ENCODE data around the gene GPR183.

The GPR183 gene

GRCh38 chr13:99294198-99294597 is 13.0 kb downstream of the GPR183 start:
- no peak overlapping the region for H3K9ac ChIP-seq (ENCODE audit: low read length)
- H3K27ac ChIP-seq (ENCODE audit: low read depth, low read length): no peak overlapping the region
- no peaks in the 10 kb centered on the region for H3K36me3 ChIP-seq (ENCODE audit: control insufficient read depth, insufficient read depth, low read length)
- H3K4me3 ChIP-seq (ENCODE audit: low read depth, low read length): no peak overlapping the region
- no peaks in the 10 kb centered on the region for H3K9me3 ChIP-seq (ENCODE audit: control insufficient read depth, insufficient read depth, low read depth, low read length)
- no peaks in the 10 kb centered on the region for H3K27me3 ChIP-seq (ENCODE audit: control insufficient read depth, insufficient read depth, low read length)
- H3K4me1 ChIP-seq (ENCODE audit: control insufficient read depth, insufficient read depth, low read length): no peaks in the 10 kb centered on the region

DNA sequence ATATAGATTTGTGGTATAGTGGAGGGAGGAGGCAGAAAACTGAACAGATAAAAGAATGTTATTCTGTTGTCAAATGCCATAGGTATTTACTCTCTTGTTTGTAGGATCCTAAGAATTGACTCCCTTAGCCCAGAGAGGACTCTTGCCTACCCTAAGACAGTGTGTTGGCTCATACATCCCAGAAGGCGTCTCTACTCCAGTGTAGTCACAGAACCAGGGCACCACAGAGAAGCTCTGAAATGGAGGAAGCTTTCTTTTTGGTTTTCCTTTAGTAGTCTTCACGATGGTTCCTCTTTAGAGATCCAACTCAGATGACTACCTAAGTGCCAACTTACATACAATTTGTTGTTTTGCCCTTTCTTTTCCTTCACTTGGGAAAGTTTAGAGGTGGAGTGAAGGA is 14.0 kb downstream of the GPR183 start:
- H3K4me1 ChIP-seq (ENCODE audit: control insufficient read depth, insufficient read depth, low read length): no peaks in the 10 kb centered on the region
- H3K4me3 ChIP-seq (ENCODE audit: low read depth, low read length): no peak overlapping the region
- no peaks in the 10 kb centered on the region for H3K9me3 ChIP-seq (ENCODE audit: control insufficient read depth, insufficient read depth, low read depth, low read length)
- no peaks in the 10 kb centered on the region for H3K27me3 ChIP-seq (ENCODE audit: control insufficient read depth, insufficient read depth, low read length)
- H3K27ac ChIP-seq (ENCODE audit: low read depth, low read length): no peak overlapping the region
- H3K36me3 ChIP-seq (ENCODE audit: control insufficient read depth, insufficient read depth, low read length): no peaks in the 10 kb centered on the region
- H3K9ac ChIP-seq (ENCODE audit: low read length): no peak overlapping the region

DNA sequence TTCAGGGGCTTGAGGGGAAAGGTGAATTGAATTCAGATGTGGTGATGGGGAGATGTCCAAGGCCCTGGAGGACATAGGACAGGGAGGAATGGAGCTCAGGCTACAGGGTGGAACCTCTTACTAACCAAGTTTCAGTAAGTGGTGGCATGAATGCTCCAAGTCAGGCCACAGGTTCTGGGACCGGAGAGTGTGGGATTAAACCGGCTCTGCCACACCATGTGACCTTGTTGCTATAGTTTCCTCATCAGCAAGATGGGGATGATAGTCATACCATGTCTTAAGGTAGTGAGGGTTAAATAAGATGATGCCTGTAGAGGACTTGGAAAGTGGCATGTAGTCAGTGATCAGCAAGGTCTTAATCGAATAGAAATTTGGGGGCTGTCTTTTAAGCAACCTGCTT is 16.3 kb downstream of the GPR183 start:
- no peak overlapping the region for H3K4me3 ChIP-seq (ENCODE audit: low read depth, low read length)
- peaks cover 3% of the 10 kb centered on the region; the same call in 1 of the 2 replicates for H3K36me3 ChIP-seq (ENCODE audit: control insufficient read depth, insufficient read depth, low read length)
- no peak overlapping the region for H3K27ac ChIP-seq (ENCODE audit: low read depth, low read length)
- no peaks in the 10 kb centered on the region for H3K4me1 ChIP-seq (ENCODE audit: control insufficient read depth, insufficient read depth, low read length)
- H3K27me3 ChIP-seq (ENCODE audit: control insufficient read depth, insufficient read depth, low read length): no peaks in the 10 kb centered on the region
- no peak overlapping the region for H3K9ac ChIP-seq (ENCODE audit: low read length)
- H3K9me3 ChIP-seq (ENCODE audit: control insufficient read depth, insufficient read depth, low read depth, low read length): no peaks in the 10 kb centered on the region

GRCh38 chr13:99289674-99290337 is 17.4 kb downstream of the GPR183 start:
- H3K27ac ChIP-seq (ENCODE audit: low read depth, low read length): no peak overlapping the region
- H3K4me3 ChIP-seq (ENCODE audit: low read depth, low read length): no peak overlapping the region
- peaks cover 3% of the 10 kb centered on the region; the same call in 1 of the 2 replicates for H3K36me3 ChIP-seq (ENCODE audit: control insufficient read depth, insufficient read depth, low read length)
- no peaks in the 10 kb centered on the region for H3K4me1 ChIP-seq (ENCODE audit: control insufficient read depth, insufficient read depth, low read length)
- H3K9me3 ChIP-seq (ENCODE audit: control insufficient read depth, insufficient read depth, low read depth, low read length): no peaks in the 10 kb centered on the region
- H3K9ac ChIP-seq (ENCODE audit: low read length): no peak overlapping the region
- H3K27me3 ChIP-seq (ENCODE audit: control insufficient read depth, insufficient read depth, low read length): no peaks in the 10 kb centered on the region

GRCh38 chr13:99289271-99289670 is 17.9 kb downstream of the GPR183 start:
- H3K9ac ChIP-seq (ENCODE audit: low read length): no peak overlapping the region
- peaks cover 3% of the 10 kb centered on the region; the same call in 1 of the 2 replicates for H3K36me3 ChIP-seq (ENCODE audit: control insufficient read depth, insufficient read depth, low read length)
- H3K4me1 ChIP-seq (ENCODE audit: control insufficient read depth, insufficient read depth, low read length): no peaks in the 10 kb centered on the region
- no peaks in the 10 kb centered on the region for H3K9me3 ChIP-seq (ENCODE audit: control insufficient read depth, insufficient read depth, low read depth, low read length)
- no peak overlapping the region for H3K4me3 ChIP-seq (ENCODE audit: low read depth, low read length)
- H3K27ac ChIP-seq (ENCODE audit: low read depth, low read length): no peak overlapping the region
- H3K27me3 ChIP-seq (ENCODE audit: control insufficient read depth, insufficient read depth, low read length): no peaks in the 10 kb centered on the region

DNA sequence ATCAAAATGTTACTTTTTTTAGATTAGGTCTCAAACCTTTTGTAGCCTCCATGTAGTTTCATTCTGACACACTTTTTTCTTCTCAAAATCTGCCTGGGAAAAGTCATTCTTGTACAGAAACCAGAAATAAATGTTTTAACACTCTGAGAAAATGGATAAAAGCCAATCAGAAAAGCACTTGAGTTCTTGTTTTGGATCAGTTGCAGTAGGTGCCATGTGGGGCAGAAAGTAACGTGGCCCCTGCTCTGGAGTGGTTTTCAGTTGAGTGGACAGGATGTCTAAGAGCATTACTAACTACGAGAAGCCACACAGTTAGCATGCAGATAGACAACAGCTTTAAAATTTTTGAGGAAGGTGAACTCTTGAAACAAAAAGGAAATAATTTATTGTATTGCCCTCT is 19.1 kb downstream of the GPR183 start:
- no peak overlapping the region for H3K27ac ChIP-seq (ENCODE audit: low read depth, low read length)
- no peak overlapping the region for H3K9ac ChIP-seq (ENCODE audit: low read length)
- H3K4me1 ChIP-seq (ENCODE audit: control insufficient read depth, insufficient read depth, low read length): no peaks in the 10 kb centered on the region
- no peaks in the 10 kb centered on the region for H3K9me3 ChIP-seq (ENCODE audit: control insufficient read depth, insufficient read depth, low read depth, low read length)
- H3K36me3 ChIP-seq (ENCODE audit: control insufficient read depth, insufficient read depth, low read length): peaks cover 3% of the 10 kb centered on the region; the same call in 1 of the 2 replicates
- H3K27me3 ChIP-seq (ENCODE audit: control insufficient read depth, insufficient read depth, low read length): no peaks in the 10 kb centered on the region
- H3K4me3 ChIP-seq (ENCODE audit: low read depth, low read length): no peak overlapping the region

- Histone ChIP-seq H3K36me3 (ENCODE audit: control insufficient read depth, insufficient read depth, low read length) (peaks cover 3% of the 10 kb centered on the region; the same call in 1 of the 2 replicates), H3K27ac (ENCODE audit: low read depth, low read length) (no peak overlapping the region)
Measured at GRCh38 chr13:99287551-99287950, 19.6 kb downstream of the GPR183 start.

DNA sequence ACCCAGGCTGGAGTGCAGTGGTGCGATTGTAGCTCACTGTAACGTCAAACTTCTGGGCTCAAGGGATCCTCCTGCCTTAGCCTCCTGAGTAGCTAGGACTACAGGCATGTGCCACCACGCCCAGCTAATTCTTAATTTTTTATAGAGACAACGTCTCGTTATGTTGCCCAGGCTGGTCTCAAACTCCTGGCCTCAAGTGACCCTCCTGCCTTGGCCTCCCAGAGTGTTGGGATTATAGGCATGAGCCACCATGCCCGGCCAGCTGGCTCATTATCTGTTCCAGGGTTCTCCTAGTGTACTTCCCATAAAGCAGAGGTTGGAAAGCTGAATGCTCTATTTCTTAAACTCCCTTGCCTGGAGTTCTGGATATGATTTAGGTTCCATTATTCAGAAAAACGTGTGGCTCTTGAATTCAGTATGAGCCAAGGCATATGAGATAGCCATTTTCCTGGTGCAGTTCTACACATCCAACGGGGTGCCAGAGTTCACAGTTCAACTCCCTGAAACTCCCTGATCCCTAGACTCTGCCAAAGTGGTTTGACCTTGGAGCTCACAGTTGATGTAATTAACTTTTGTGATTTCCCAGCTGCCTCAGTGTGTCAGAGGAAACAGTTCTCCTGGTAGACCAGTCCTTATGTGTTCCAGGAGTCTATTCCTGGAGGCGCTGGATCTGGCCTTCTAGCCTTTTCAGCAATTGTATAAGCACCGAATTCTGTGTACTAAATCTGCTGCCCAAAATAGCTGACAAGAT is 21.6 kb downstream of the GPR183 start:
- H3K27me3 ChIP-seq (ENCODE audit: control insufficient read depth, insufficient read depth, low read length): no peaks in the 10 kb centered on the region
- peaks cover 4% of the 10 kb centered on the region; the same call in 1 of the 2 replicates for H3K36me3 ChIP-seq (ENCODE audit: control insufficient read depth, insufficient read depth, low read length)
- H3K4me3 ChIP-seq (ENCODE audit: low read depth, low read length): no peak overlapping the region
- no peak overlapping the region for H3K9ac ChIP-seq (ENCODE audit: low read length)
- no peak overlapping the region for H3K27ac ChIP-seq (ENCODE audit: low read depth, low read length)
- H3K9me3 ChIP-seq (ENCODE audit: control insufficient read depth, insufficient read depth, low read depth, low read length): no peaks in the 10 kb centered on the region
- no peaks in the 10 kb centered on the region; the same call in 1 of the 2 replicates for H3K4me1 ChIP-seq (ENCODE audit: control insufficient read depth, insufficient read depth, low read length)

More at GRCh38 chr13:99287551-99287950, 19.6 kb downstream of the GPR183 start:
- Histone ChIP-seq H3K27me3 (ENCODE audit: control insufficient read depth, insufficient read depth, low read length) (no peaks in the 10 kb centered on the region), H3K4me3 (ENCODE audit: low read depth, low read length) (no peak overlapping the region), H3K9ac (ENCODE audit: low read length) (no peak overlapping the region), H3K4me1 (ENCODE audit: control insufficient read depth, insufficient read depth, low read length) (no peaks in the 10 kb centered on the region), H3K9me3 (ENCODE audit: control insufficient read depth, insufficient read depth, low read depth, low read length) (no peaks in the 10 kb centered on the region)

DNA sequence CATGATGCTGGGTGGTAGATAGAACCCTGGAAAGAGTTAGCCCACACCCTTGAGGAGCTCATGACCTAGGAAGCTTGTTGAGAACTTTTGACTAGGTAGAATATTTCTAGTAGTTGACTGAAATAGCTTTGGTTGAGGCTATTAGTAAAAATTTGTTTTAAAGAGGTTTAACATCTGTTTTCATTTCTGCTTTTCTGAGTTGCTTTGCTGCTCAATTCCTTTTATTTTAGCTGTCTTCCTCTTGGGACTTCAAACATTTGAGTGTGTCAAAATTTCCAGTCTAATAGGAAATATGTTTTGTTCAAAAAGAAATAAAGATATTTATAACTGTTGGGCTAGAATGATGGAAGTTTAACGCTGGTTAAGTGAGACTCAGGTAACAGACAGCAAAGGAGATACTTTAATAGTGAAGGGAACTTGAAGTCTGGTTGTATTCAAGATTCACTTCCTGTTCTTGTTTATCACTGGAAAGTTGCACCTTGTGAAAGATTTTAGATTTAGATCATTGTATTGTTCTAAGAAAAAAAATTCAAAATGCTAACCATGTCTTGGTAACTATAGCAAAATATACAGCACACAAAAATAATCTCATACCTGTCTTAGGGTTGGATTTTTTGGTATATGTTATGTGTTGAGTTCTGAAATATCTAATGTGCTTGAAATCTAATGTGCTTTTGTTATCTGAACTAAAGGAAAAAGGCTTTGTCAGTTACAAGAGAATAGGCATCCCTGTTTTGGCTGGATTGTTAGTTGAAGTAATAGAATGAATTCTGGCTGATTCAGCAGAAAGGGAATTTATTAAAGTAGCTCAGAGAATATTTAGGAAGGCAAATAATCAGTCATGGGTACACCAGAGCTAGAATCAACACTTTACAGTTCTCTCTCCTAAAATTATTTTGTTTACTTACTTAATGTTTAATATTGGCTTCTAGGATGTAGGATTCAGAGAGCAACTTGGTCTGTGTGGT is 24.7 kb downstream of the GPR183 start:
- H3K36me3 ChIP-seq (ENCODE audit: control insufficient read depth, insufficient read depth, low read length): peaks cover 9% of the 10 kb centered on the region; the same call in 1 of the 2 replicates
- no peaks in the 10 kb centered on the region; the same call in 1 of the 2 replicates for H3K4me1 ChIP-seq (ENCODE audit: control insufficient read depth, insufficient read depth, low read length)
- H3K27me3 ChIP-seq (ENCODE audit: control insufficient read depth, insufficient read depth, low read length): no peaks in the 10 kb centered on the region
- H3K9ac ChIP-seq (ENCODE audit: low read length): no peak overlapping the region
- H3K27ac ChIP-seq (ENCODE audit: low read depth, low read length): no peak overlapping the region
- H3K9me3 ChIP-seq (ENCODE audit: control insufficient read depth, insufficient read depth, low read depth, low read length): no peaks in the 10 kb centered on the region
- no peak overlapping the region for H3K4me3 ChIP-seq (ENCODE audit: low read depth, low read length)

DNA sequence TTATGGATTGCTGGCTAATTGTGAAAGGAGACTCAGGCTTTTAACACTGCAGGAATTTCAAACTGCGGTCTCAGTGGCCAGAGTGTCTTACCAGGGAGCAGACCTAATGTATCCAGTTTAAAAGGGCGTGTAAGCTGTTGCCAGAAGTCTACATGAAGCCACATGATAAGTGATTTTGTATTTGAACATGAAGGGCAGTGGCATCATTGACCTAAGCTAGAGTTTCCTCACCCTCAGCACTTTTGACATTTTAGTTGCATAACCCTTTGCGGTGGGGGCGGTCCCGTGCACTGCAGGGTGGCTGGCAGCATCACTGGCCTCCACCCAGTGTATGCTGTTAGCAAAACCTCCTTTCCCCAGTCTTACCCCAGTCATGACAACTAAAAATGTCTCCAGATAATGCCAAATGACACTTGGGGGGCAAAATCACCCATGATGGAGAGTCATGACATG is 25.4 kb downstream of the GPR183 start:
- Histone ChIP-seq H3K27me3 (ENCODE audit: control insufficient read depth, insufficient read depth, low read length) (no peaks in the 10 kb centered on the region), H3K27ac (ENCODE audit: low read depth, low read length) (no peak overlapping the region), H3K4me1 (ENCODE audit: control insufficient read depth, insufficient read depth, low read length) (no peaks in the 10 kb centered on the region; the same call in 1 of the 2 replicates), H3K9me3 (ENCODE audit: control insufficient read depth, insufficient read depth, low read depth, low read length) (no peaks in the 10 kb centered on the region), H3K9ac (ENCODE audit: low read length) (no peak overlapping the region), H3K36me3 (ENCODE audit: control insufficient read depth, insufficient read depth, low read length) (peaks cover 6% of the 10 kb centered on the region; the same call in 1 of the 2 replicates), H3K4me3 (ENCODE audit: low read depth, low read length) (no peak overlapping the region)
